CD4-positive, alpha-beta T cell (primary cell): ENCODE data around the gene TUBA1B. TPM values are rescaled to one million over a fixed set of nuclear protein-coding genes. Genes with fewer than 3 reads are reported as not detected.

ENCODE experiments used
- ATAC-seq: fragments of 200-7000 bp; cut with Tn5 transposase; one replicate; pipeline ENCODE4 v1.10.0; 2022; ENCODE audit warnings: mild to moderate bottlenecking; ENCODE audit not compliant: poor library complexity
- CTCF ChIA-PET: fragments of 350-600 bp; sonication (Branson Sonifier 250); formaldehyde crosslinking; loops from one replicate; lab custom pipeline; 2021; ENCODE audit warnings: antibody characterized with exemption, inconsistent platforms; lab: Charles Lee
- POLR2A ChIA-PET: fragments of 350-600 bp; sonication (Branson Sonifier 250); formaldehyde crosslinking; loops from one replicate; lab custom pipeline; 2021; ENCODE audit warnings: antibody characterized with exemption, inconsistent platforms; lab: Charles Lee
- DNase-seq, 14 experiments: peaks; one replicate each; pipeline ENCODE4 v3.0.0-alpha.2; 2013 to 2020; ENCODE audit warnings: mixed read lengths in 2 of 14
- H3K27ac ChIP-seq, 2 donors: one replicate each; pipeline versions ENCODE4 v1.5.1 to v1.7.0; 2013; ENCODE audit warnings: low read length in 2 of 2, low read depth in 1 of 2, mild to moderate bottlenecking in 1 of 2
- H3K27me3 ChIP-seq, 2 experiments: 1 replicate in 1 of 2; 2 replicates in 1 of 2; pipeline versions ENCODE4 v1.6.1 to v1.7.0; 2013; ENCODE audit warnings: low read length in 2 of 2, control low read depth in 1 of 2, mild to moderate bottlenecking in 1 of 2, moderate library complexity in 1 of 2; ENCODE audit not compliant: insufficient read depth in 2 of 2, control insufficient read depth in 1 of 2
- H3K36me3 ChIP-seq: one replicate; pipeline ENCODE4 v1.6.1; 2013; ENCODE audit warnings: low read length, control low read depth; ENCODE audit not compliant: insufficient read depth
- H3K4me1 ChIP-seq: one replicate; pipeline ENCODE4 v1.6.1; 2013; ENCODE audit warnings: low read length, control low read depth; ENCODE audit not compliant: insufficient read depth
- H3K4me3 ChIP-seq: one replicate; pipeline ENCODE4 v1.5.1; 2013; ENCODE audit warnings: mild to moderate bottlenecking, low read length, moderate library complexity
- H3K9me3 ChIP-seq, 2 experiments: 1 replicate in 1 of 2; 2 replicates in 1 of 2; pipeline versions ENCODE4 v1.6.1 to v1.7.0; 2013; ENCODE audit warnings: low read length in 2 of 2, mild to moderate bottlenecking in 2 of 2, control low read depth in 1 of 2, moderate library complexity in 1 of 2; ENCODE audit not compliant: control insufficient read depth in 1 of 2, insufficient read depth in 1 of 2
- H3K27ac Mint-ChIP-seq: one replicate; pipeline ENCODE4 v1.8.0; 2020; ENCODE audit warnings: mixed read lengths
- H3K27me3 Mint-ChIP-seq: one replicate; pipeline ENCODE4 v1.8.0; 2021; ENCODE audit warnings: mixed read lengths
- H3K36me3 Mint-ChIP-seq: one replicate; pipeline ENCODE4 v1.8.0; 2021; ENCODE audit warnings: low read depth, mixed read lengths
- H3K4me1 Mint-ChIP-seq: one replicate; pipeline ENCODE4 v1.8.0; 2021; ENCODE audit warnings: low read depth, mixed read lengths
- H3K4me3 Mint-ChIP-seq: one replicate; pipeline ENCODE4 v1.8.0; 2020; ENCODE audit warnings: mild to moderate bottlenecking, mixed read lengths
- H3K9me3 Mint-ChIP-seq: one replicate; pipeline ENCODE4 v1.8.0; 2020; ENCODE audit warnings: mixed read lengths
- intact Hi-C, 2 experiments: fragments of 100-400 bp; cut with DNase I in 1 of 2; cut with micrococcal nuclease in 1 of 2; formaldehyde crosslinking; loops; one replicate each; pipeline versions ENCODE4 v1.15.1 to v1.9.0; 2023 to 2025; cut with DNase I, micrococcal nuclease
- total RNA-seq, 174 experiments: library from RNA in 2 of 174; stranded (reverse) in 2 of 174; gene quantifications; one replicate each; pipeline ENCODE4 v1.2.3 and lab custom pipeline; 2021 to 2026
- TF ChIP-seq, protein P1 (sequence below): fragments of 200-600 bp; IDR thresholded peaks from one replicate; pipeline ENCODE4 v1.8.0; 2022; ENCODE audit warnings: antibody characterized with exemption, mild to moderate bottlenecking

Gene TUBA1B
- total RNA-seq, 2 experiments from 2014 or later = 116 to 120 TPM

- Mint-ChIP-seq H3K27me3 (no peaks in the 10 kb centered on the region), H3K4me1 (peaks cover 35% of the 10 kb centered on the region), H3K4me3 (no peak overlapping the region), H3K36me3 (peaks cover 28% of the 10 kb centered on the region), H3K27ac (no peak overlapping the region), H3K9me3 (no peaks in the 10 kb centered on the region)
- CTCF ChIA-PET = interaction anchor here (1.2 to 4.4 kb wide), 2 partner anchors 27 to 102 kb away, joined by 3 to 20 read pairs; no protein-coding TSS in a partner anchor
- Histone ChIP-seq H3K4me3 (no peak overlapping the region), H3K4me1 (peaks cover 27% of the 10 kb centered on the region), H3K36me3 (peaks cover 10% of the 10 kb centered on the region), H3K27ac (no peak overlapping the region), H3K9me3 (no peaks in the 10 kb centered on the region), H3K27me3 (no peaks in the 10 kb centered on the region)
- intact Hi-C loops = loop anchor here in 1 of 2 experiments (2.0 to 5.0 kb wide), 3 partner anchors 50 to 189 kb away; partner anchors contain the start of genes KMT2D and TROAP
- DNase-seq = no peak
- POLR2A ChIA-PET = interaction anchor here (3.4 to 4.7 kb wide), 3 partner anchors 24 to 56 kb away, joined by 42 to 374 read pairs (median 178); partner anchors contain the start of genes DHH, LMBR1L and TUBA1A
- no peak for ATAC-seq
- TF ChIP-seq, protein P1, sequence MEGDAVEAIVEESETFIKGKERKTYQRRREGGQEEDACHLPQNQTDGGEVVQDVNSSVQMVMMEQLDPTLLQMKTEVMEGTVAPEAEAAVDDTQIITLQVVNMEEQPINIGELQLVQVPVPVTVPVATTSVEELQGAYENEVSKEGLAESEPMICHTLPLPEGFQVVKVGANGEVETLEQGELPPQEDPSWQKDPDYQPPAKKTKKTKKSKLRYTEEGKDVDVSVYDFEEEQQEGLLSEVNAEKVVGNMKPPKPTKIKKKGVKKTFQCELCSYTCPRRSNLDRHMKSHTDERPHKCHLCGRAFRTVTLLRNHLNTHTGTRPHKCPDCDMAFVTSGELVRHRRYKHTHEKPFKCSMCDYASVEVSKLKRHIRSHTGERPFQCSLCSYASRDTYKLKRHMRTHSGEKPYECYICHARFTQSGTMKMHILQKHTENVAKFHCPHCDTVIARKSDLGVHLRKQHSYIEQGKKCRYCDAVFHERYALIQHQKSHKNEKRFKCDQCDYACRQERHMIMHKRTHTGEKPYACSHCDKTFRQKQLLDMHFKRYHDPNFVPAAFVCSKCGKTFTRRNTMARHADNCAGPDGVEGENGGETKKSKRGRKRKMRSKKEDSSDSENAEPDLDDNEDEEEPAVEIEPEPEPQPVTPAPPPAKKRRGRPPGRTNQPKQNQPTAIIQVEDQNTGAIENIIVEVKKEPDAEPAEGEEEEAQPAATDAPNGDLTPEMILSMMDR = no peak
Measured at GRCh38 chr12:49133014-49133413, 1.8 kb upstream of the TUBA1B start.

- Histone ChIP-seq H3K4me3 (peak overlapping the region; percentile 45), H3K27me3 (no peaks in the 10 kb centered on the region), H3K9me3 (no peaks in the 10 kb centered on the region), H3K27ac (peak overlapping the region; percentile 23 to 56), H3K4me1 (peaks cover 33% of the 10 kb centered on the region), H3K36me3 (peaks cover 20% of the 10 kb centered on the region)
- no peak for ATAC-seq
- POLR2A ChIA-PET = interaction anchor here (0.6 to 4.7 kb wide), 27 partner anchors 8 to 980 kb away, joined by 3 to 374 read pairs (median 9); partner anchors contain the start of genes ARF3, COX14, DHH and FKBP11
- CTCF ChIA-PET = interaction anchor here (1.0 to 4.4 kb wide), 7 partner anchors 22 to 103 kb away, joined by 3 to 38 read pairs (median 14); partner anchors contain the start of genes LMBR1L and TUBA1A
- peaks cover 45% of the 10 kb centered on the region for H3K4me1 Mint-ChIP-seq
- H3K27me3 Mint-ChIP-seq = no peaks in the 10 kb centered on the region
- peaks cover 38% of the 10 kb centered on the region for H3K36me3 Mint-ChIP-seq
- DNase-seq = no peak
- TF ChIP-seq, protein P1 = no peak
- H3K4me3 Mint-ChIP-seq = peak overlapping the region; percentile 88
- H3K9me3 Mint-ChIP-seq = no peaks in the 10 kb centered on the region
- peak overlapping the region; percentile 98 for H3K27ac Mint-ChIP-seq
- intact Hi-C loops = loop anchor here (1.0 to 5.0 kb wide), 7 partner anchors 21 to 415 kb away; partner anchors contain the start of genes CCNT1 (in 1 of the 2), KMT2D (in 1 of the 2), LMBR1L (in 1 of the 2) and TROAP (in 1 of the 2)
Measured at GRCh38 chr12:49131894-49132461, 783 bp upstream of the TUBA1B start.

DNA sequence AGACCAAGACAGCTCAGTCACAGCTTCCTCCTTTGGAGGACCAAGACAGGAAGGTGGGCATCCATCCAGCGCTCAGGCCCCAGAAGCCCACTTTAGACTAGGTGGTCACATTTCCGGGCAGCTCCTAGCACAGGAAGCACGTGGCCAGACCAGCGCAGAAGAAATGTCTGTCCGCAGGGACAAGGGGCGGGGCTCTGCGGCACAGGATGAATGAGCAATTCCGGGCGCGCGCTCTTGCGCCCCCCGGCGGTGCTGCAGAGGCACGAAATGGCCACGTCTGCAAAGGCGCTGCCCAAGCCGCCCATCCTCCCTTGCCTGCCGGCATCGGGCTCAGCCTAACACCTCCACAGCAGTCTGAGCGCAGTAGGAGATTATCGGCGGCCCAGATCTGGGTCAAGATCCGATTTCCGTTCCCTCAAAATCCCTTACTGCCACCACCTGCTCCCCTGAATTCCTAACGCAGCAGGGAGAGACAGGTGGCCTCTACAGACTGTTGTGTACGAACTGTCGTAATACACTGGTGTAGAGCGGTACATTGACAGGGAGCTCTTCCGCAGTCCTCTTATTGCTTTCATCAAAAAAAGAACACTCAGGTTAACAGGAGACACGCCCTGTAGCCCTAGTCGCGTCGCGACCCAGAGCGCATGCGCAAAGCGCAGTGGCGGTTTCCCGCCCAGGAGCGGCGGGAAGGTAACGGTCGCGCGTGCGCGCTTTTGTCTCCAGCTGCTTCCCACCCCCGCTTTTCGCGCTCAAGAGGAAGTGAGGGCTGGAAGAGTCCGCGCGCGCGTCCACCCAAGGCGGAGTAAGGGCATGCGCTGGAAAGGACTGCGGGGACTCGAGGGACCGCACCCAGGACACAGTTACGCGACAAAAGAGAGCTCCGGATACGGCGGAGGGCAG, 794 bp downstream of the TUBA1B start:
- Histone ChIP-seq H3K27ac (peak overlapping the region; percentile 94 to 98), H3K4me1 (peaks cover 33% of the 10 kb centered on the region), H3K9me3 (no peaks in the 10 kb centered on the region), H3K36me3 (peaks cover 25% of the 10 kb centered on the region), H3K4me3 (peak overlapping the region; percentile 91), H3K27me3 (no peaks in the 10 kb centered on the region)
- DNase-seq = peak; percentile 85 to 98 (median 93)
- ChIA-PET POLR2A (interaction anchor here (0.6 to 4.7 kb wide), 40 partner anchors 10 to 1829 kb away, joined by 3 to 374 read pairs (median 8); partner anchors contain the start of genes ARF3, CERS5, COX14 and DDX23), CTCF (interaction anchor here (0.6 to 4.4 kb wide), 27 partner anchors 16 to 278 kb away, joined by 3 to 38 read pairs (median 4); partner anchors contain the start of genes DDX23, DHH, LMBR1L and RHEBL1)
- ATAC-seq = peak; percentile 75
- Mint-ChIP-seq H3K27ac (peak overlapping the region; percentile 98), H3K36me3 (peaks cover 47% of the 10 kb centered on the region), H3K4me1 (peaks cover 52% of the 10 kb centered on the region), H3K9me3 (no peaks in the 10 kb centered on the region), H3K27me3 (no peaks in the 10 kb centered on the region), H3K4me3 (peak overlapping the region; percentile 99)
- TF ChIP-seq, protein P1 = peak; percentile 90
- intact Hi-C loops = loop anchor here (1.0 to 5.0 kb wide), 9 partner anchors 20 to 414 kb away; partner anchors contain the start of genes LMBR1L (in 2 of the 2), TUBA1A (in 2 of the 2), CCNT1 (in 1 of the 2) and KMT2D (in 1 of the 2)
